Choroid plexus epithelial cell (primary cell): Measurements from ENCODE around the gene CD3G.

Experiments
- DNase-seq: peaks from one replicate; pipeline ENCODE4 v3.0.0-alpha.2; 2010; ENCODE audit warnings: low read depth
- H3K4me3 ChIP-seq: 2 replicates; pipeline ENCODE4 v1.5.1; 2011; ENCODE audit warnings: low read depth, mild to moderate bottlenecking, control low read depth, low read length, moderate library complexity
- TF ChIP-seq, protein P1 (sequence below): conservative IDR thresholded peaks from 2 replicates; pipeline ENCODE4 v1.5.1; 2011; ENCODE audit warnings: low read depth, mild to moderate bottlenecking, control low read depth, inconsistent platforms, low read length, moderate library complexity

The CD3G gene

GRCh38 chr11:118321386-118322082 is 22.6 kb upstream of the CD3G start:
- no peak overlapping the region for H3K4me3 ChIP-seq
- no peak for DNase-seq
- TF ChIP-seq, protein P1, sequence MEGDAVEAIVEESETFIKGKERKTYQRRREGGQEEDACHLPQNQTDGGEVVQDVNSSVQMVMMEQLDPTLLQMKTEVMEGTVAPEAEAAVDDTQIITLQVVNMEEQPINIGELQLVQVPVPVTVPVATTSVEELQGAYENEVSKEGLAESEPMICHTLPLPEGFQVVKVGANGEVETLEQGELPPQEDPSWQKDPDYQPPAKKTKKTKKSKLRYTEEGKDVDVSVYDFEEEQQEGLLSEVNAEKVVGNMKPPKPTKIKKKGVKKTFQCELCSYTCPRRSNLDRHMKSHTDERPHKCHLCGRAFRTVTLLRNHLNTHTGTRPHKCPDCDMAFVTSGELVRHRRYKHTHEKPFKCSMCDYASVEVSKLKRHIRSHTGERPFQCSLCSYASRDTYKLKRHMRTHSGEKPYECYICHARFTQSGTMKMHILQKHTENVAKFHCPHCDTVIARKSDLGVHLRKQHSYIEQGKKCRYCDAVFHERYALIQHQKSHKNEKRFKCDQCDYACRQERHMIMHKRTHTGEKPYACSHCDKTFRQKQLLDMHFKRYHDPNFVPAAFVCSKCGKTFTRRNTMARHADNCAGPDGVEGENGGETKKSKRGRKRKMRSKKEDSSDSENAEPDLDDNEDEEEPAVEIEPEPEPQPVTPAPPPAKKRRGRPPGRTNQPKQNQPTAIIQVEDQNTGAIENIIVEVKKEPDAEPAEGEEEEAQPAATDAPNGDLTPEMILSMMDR: no peak

DNA sequence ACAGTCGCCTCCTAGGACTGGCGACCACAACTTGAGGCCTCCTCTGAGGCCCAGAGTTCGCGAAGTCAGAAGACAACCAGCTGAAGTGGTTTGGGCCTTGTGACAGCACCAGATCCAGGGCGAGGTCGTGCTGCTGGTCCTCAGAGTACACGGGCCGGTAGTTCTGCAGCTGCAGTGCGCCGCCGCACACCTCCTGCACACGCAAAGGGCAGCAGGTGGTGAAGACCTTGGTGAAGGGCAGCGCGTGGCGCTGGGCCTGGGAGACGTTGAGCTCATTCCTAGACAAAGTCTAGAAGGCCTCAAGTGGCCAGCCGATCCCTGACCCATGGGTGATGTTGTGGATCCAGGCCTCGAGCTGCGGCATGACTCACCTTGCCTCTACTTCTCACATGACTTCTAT is 21.4 kb upstream of the CD3G start:
- DNase-seq: no peak
- no peak overlapping the region for H3K4me3 ChIP-seq

DNA sequence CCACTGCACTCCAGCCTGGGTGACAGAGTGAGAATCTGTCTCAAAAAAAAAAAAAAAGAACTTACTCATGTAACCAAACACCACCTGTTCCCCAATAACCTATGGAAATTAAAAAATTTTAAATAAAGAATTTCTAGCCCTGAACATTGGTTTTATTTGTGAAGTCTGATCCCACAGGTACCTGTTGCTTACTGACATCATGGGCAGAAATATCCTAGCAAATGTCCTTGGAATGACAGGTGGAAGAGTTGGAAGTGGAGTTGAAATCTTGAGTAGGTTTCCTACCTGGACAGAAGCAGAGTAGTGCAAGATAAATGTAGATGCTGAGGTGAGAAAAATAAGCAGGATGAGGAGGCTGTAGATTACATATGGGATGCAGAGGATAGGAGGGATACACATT is 18.9 kb upstream of the CD3G start:
- H3K4me3 ChIP-seq: no peak overlapping the region
- TF ChIP-seq, protein P1: no peak

More for the DNA sequence above, 21.4 kb upstream of the CD3G start:
- TF ChIP-seq, protein P1: no peak

DNA sequence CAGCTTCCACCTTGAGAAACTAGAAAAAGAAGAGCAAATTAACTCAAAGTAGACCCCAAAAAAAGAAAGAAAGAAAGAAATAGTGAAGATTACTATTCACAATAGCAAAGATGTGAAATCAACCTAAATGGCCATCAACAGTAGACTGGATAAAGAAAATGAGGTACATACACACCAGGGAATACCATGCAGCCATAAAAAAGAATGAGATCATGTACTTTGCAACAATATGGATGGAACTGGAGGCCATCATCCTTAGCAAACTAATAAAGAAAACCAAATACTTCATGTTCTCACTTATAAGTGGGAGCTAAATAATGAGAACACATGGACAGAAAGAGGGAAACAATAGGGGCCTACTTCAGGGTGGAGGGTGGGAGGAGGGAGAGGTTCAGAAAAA is 15.4 kb upstream of the CD3G start:
- no peak for DNase-seq
- TF ChIP-seq, protein P1: no peak
- no peak overlapping the region for H3K4me3 ChIP-seq

More for the DNA sequence above, 18.9 kb upstream of the CD3G start:
- no peak for DNase-seq

DNA sequence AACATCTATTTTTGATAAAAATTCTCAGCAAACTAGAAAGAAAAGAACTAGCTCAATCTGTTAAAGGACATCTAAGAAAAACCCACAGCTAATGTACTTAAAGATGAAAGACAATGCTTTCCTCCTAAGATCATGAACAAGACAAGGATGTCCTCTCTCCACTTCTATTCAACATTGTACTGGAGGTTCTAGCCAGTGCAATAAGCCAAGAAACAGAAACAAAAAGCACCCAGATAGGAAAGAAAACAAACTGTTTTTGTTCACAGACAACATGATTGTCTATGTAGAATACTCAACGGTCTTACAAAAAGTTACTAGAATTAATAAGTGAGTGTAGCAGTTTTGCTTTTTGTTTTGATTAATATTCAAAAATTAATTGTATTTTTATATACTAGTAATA is 9.4 kb upstream of the CD3G start:
- DNase-seq: no peak

DNA sequence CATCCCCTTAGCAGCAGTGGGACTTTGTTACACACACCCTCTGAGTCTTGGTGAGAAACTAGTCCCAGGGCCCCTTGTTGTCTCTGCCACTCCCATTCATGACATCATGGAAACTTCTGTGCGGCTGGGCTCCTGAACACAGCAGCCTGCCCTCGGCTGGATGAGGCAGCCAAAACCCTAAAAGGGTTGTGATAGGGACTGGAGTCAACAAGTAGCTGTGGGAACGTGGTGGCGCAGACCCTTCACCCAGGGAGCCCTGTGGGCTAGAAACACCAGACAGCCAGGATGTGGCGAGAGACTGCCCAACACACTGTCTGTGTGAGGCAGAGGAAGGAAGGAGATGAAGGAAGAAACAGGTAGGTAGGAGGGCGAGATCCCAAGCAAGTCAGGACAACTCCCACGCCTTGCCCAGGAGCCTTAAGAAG is 5.5 kb upstream of the CD3G start:
- peak; percentile 10 for DNase-seq
- TF ChIP-seq, protein P1: no peak
- H3K4me3 ChIP-seq: no peak overlapping the region

More for the DNA sequence above, 9.4 kb upstream of the CD3G start:
- no peak overlapping the region for H3K4me3 ChIP-seq
- TF ChIP-seq, protein P1: no peak
